Hematopoietic multipotent progenitor cell treated with erythropoietin and hydrocortisone succinate and interleukin-3 and kit ligand, for 8 days (in vitro differentiated cells): ENCODE results near the gene VN1R5.

Experiments
- DNase-seq: peaks from one replicate; pipeline ENCODE4 v3.0.0-alpha.2; 2015

VN1R5 gene

DNA sequence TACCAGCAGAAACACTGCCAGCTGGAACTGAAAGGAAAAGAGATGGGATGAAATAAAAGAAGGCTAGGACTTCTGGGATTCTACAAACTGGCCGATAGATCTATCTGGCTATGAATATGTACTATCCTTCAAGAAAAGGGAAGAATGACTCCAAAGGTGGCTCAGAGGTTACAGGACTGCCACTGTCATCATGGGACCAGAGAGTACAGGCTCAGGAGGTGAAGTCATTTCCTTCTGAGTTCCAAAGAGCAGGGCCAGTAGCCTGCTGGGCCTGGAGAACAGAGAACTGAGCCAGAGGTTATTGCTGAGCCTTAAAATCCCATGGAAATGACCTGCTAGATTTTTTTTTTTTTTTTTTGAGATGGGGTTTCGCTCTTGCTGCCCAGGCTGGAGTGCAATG is 48.2 kb downstream of the VN1R5 start:
- DNase-seq = no peak
